ENCODE data around the gene PRSS27. TPM values are rescaled to one million over a fixed set of nuclear protein-coding genes. Genes with fewer than 3 reads are reported as not detected.

Gene PRSS27
- total and polyA plus RNA-seq, 12 donors: 0.33 to 2.7 (median 1.4) TPM; not detected in 2

GRCh38 chr16:2753733-2754020 is 33.7 kb upstream of the PRSS27 start:
- intact Hi-C loops (cut with DNase I): no loop called here
- TF ChIP-seq CTCF (IDR thresholded peaks at IDR 0.05) (no peak), POLR2A (IDR thresholded peaks at IDR 0.05) (no peak)
- H3K4me3 ChIP-seq: peak overlapping the region; percentile 65 to 86 (median 76)
- H3K27me3 ChIP-seq: no peaks in the 10 kb centered on the region
- peaks cover 30 to 38% of the 10 kb centered on the region in 2 donors for H3K4me1 ChIP-seq (replicated peaks in 1 of 2)
- 0 to 2% (median 1%) methylated on average over 7 of the region's 7 CpGs for WGBS, 4 donors
- DNase-seq: no peak
- H3K9me3 ChIP-seq (replicated peaks in 1 of 3): no peaks in the 10 kb centered on the region
- H3K27ac ChIP-seq: peak overlapping the region; percentile 94 to 99 (median 99)
- H3K36me3 ChIP-seq (replicated peaks in 1 of 2): peaks cover 0 to 19% of the 10 kb centered on the region in 2 donors

GRCh38 chr16:2752850-2753732 is 33.1 kb upstream of the PRSS27 start:
- peaks cover 30 to 38% of the 10 kb centered on the region in 2 donors for H3K4me1 ChIP-seq (replicated peaks in 1 of 2)
- H3K36me3 ChIP-seq (replicated peaks in 1 of 2): peaks cover 0 to 13% of the 10 kb centered on the region in 2 donors
- intact Hi-C loops (cut with DNase I): no loop called here
- peak overlapping the region; percentile 94 to 99 (median 99) for H3K27ac ChIP-seq
- DNase-seq: peak; percentile 83 to 91 (median 87)
- TF ChIP-seq CTCF (IDR thresholded peaks at IDR 0.05) (no peak), POLR2A (IDR thresholded peaks at IDR 0.05) (no peak)
- 0% methylated on average over 20 to 72 of the region's 82 CpGs for WGBS, 4 donors
- no peaks in the 10 kb centered on the region for H3K9me3 ChIP-seq (replicated peaks in 1 of 3)
- H3K4me3 ChIP-seq: peak overlapping the region; percentile 65 to 86 (median 76)
- no peaks in the 10 kb centered on the region for H3K27me3 ChIP-seq

- intact Hi-C loops (cut with DNase I): no loop called here
- Histone ChIP-seq H3K27me3 (no peaks in the 10 kb centered on the region), H3K4me3 (peak within 1 kb of the TSS; percentile 65 to 86 (median 76)), H3K27ac (peak within 1 kb of the TSS; percentile 94 to 99 (median 99)), H3K9me3 (replicated peaks in 1 of 3) (no peaks in the 10 kb centered on the region), H3K4me1 (replicated peaks in 1 of 2) (peaks cover 30 to 38% of the 10 kb centered on the region in 2 donors), H3K36me3 (replicated peaks in 1 of 2) (peaks cover 0 to 4% of the 10 kb centered on the region in 2 donors)
- TF ChIP-seq POLR2A (IDR thresholded peaks at IDR 0.05) (peak; percentile 98 to 99), CTCF (IDR thresholded peaks at IDR 0.05) (peak in 1 of 6 experiments; percentile 23)
- DNase-seq: peak; percentile 94 to 98 (median 95)
- WGBS, 4 donors: 0 to 2% (median 1%) methylated on average over 1 to 94 of the region's 99 CpGs
Measured at GRCh38 chr16:2752035-2752849, 32.2 kb upstream of the PRSS27 start, which contains the start of gene SRRM2. Gene SRRM2, plus strand, starts transcription at chr16:2752638. Its CDS starts 3,727 bp downstream, at chr16:2756365.

- peak overlapping the region; percentile 94 to 99 (median 99) for H3K27ac ChIP-seq
- H3K4me1 ChIP-seq (replicated peaks in 1 of 2): peaks cover 29 to 33% of the 10 kb centered on the region in 2 donors
- H3K9me3 ChIP-seq (replicated peaks in 1 of 3): no peaks in the 10 kb centered on the region
- no peak for TF ChIP-seq POLR2A (IDR thresholded peaks at IDR 0.05)
- TF ChIP-seq CTCF (IDR thresholded peaks at IDR 0.05): no peak
- peak in 2 of 7 donors; percentile 48 to 75 for DNase-seq
- H3K4me3 ChIP-seq: peak overlapping the region in 2 of 4 donors; percentile 80 to 86
- H3K27me3 ChIP-seq: no peaks in the 10 kb centered on the region
- intact Hi-C loops (cut with DNase I): no loop called here
- WGBS, 4 donors: 53 to 72% (median 54%) methylated on average over 14 to 23 of the region's 23 CpGs
- no peaks in the 10 kb centered on the region for H3K36me3 ChIP-seq (replicated peaks in 1 of 2)
Measured at GRCh38 chr16:2751577-2752034, 31.6 kb upstream of the PRSS27 start.
